ENCODE measurements around the gene UGT1A5. TPM values are rescaled to one million over a fixed set of nuclear protein-coding genes. Genes with fewer than 3 reads are reported as not detected.

UGT1A5 gene
- polyA plus RNA-seq, 1 donor (not counting 4 experiments of a cell fraction or from before 2014, with no cell fraction given) = 1.3 TPM

DNA sequence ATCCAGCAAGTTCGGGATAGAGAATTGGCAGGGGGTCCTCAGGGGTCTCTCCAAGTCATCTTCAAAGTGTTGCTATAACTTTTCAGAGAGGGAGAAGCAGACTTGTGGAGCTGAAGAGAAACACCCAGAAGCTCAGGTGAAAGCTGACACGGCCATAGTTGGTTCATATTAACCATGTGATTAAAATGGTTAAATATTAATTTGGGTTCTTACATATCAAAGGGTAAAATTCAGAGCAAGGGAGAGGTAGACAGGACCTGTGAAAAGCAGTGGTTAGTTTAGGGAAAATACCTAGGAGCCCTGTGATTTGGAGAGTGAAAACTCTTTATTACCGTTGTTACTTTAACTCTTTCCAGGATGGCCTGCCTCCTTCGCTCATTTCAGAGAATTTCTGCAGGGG lies 20.1 kb upstream of the UGT1A5 start, which contains the start of gene UGT1A6:
UGT1A6 (plus strand) TSS at position 243 of the 400 bp plus-strand sequence; CDS start at position 358, 115 bp downstream.
- H3K4me2 ChIP-seq (ENCODE audit: control insufficient read depth, extremely low read depth, insufficient read depth, low read depth, low read length) = peak within 1 kb of the TSS; percentile 97
- peaks cover 0 to 5% of the 10 kb centered on the region in 2 experiments for H3K36me3 ChIP-seq (ENCODE audit: control insufficient read depth in 2 of 2, extremely low read depth in 1 of 2, insufficient read depth in 2 of 2, low read length in 2 of 2)
- peak within 1 kb of the TSS; percentile 88 for H3K9ac ChIP-seq (ENCODE audit: control insufficient read depth, extremely low read depth, insufficient read depth, low read length)
- no peaks in the 10 kb centered on the region for H4K20me1 ChIP-seq (ENCODE audit: control insufficient read depth, extremely low read depth, insufficient read depth, low read length)
- no peaks in the 10 kb centered on the region for H3K27me3 ChIP-seq (ENCODE audit: control insufficient read depth, extremely low read depth, insufficient read depth, low read length)
- TF ChIP-seq, protein P1, sequence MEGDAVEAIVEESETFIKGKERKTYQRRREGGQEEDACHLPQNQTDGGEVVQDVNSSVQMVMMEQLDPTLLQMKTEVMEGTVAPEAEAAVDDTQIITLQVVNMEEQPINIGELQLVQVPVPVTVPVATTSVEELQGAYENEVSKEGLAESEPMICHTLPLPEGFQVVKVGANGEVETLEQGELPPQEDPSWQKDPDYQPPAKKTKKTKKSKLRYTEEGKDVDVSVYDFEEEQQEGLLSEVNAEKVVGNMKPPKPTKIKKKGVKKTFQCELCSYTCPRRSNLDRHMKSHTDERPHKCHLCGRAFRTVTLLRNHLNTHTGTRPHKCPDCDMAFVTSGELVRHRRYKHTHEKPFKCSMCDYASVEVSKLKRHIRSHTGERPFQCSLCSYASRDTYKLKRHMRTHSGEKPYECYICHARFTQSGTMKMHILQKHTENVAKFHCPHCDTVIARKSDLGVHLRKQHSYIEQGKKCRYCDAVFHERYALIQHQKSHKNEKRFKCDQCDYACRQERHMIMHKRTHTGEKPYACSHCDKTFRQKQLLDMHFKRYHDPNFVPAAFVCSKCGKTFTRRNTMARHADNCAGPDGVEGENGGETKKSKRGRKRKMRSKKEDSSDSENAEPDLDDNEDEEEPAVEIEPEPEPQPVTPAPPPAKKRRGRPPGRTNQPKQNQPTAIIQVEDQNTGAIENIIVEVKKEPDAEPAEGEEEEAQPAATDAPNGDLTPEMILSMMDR (optimal IDR thresholded peaks at IDR 0.05 in 1 of 3, IDR thresholded peaks at IDR 0.05 in 1 of 3, conservative IDR thresholded peaks at IDR 0.05 in 1 of 3; ENCODE audit: extremely low read depth in 1 of 3, insufficient read depth in 2 of 3, low read length in 3 of 3) = no peak
- no peak for TF ChIP-seq EZH2 (IDR thresholded peaks at IDR 0.05; ENCODE audit: low read length)
- peak within 1 kb of the TSS; percentile 95 for H3K27ac ChIP-seq (ENCODE audit: control insufficient read depth, insufficient read depth, low read length)
- no peaks in the 10 kb centered on the region for H3K9me1 ChIP-seq (ENCODE audit: control insufficient read depth, extremely low read depth, insufficient read depth, low read length)
- H3K4me1 ChIP-seq (ENCODE audit: control insufficient read depth, extremely low read depth, insufficient read depth, low read length) = peaks cover 55% of the 10 kb centered on the region
- H3K9me3 ChIP-seq (ENCODE audit: control insufficient read depth, low read depth, low read length) = no peaks in the 10 kb centered on the region
- no peak within 1 kb of the TSS for H2AFZ ChIP-seq (ENCODE audit: control insufficient read depth, low read length)
- FAIRE-seq (no peak), DNase-seq (ENCODE audit: low read depth, low spot score) (no peak)
- peak within 1 kb of the TSS; percentile 56 to 86 (median 83) for H3K4me3 ChIP-seq (ENCODE audit: control insufficient read depth in 2 of 3, extremely low read depth in 1 of 3, insufficient read depth in 2 of 3, low read depth in 1 of 3, low read length in 3 of 3)
- H3K79me2 ChIP-seq (ENCODE audit: control insufficient read depth, insufficient read depth, low read length) = peaks cover 58% of the 10 kb centered on the region
- dilution Hi-C loops (cut with MboI; ENCODE audit: extremely low pct_ligation_motif_present, low sequenced_read_pairs) = no loop called here

DNA sequence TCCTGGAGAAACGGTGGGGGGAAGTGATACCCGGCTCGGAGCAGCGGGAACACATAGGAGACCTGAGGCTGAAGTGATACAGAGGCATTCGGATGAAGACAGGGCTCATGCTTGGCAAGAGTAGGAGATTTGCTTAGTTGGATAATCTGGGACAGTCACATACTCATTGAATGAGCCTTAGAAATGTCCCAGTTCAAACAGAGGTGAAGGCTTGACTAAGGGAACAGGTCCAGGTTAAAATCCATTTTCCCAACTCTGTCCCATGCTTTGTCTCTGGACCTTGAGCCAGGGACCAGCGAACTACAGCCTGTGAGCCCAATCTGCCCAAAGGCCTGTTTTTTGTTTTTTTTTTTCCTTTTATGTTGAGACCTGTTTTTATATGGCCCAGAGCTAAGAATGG lies 18.7 kb upstream of the UGT1A5 start:
- Histone ChIP-seq H4K20me1 (ENCODE audit: control insufficient read depth, extremely low read depth, insufficient read depth, low read length) (no peaks in the 10 kb centered on the region), H3K4me2 (ENCODE audit: control insufficient read depth, extremely low read depth, insufficient read depth, low read depth, low read length) (peak overlapping the region; percentile 97), H3K27ac (ENCODE audit: control insufficient read depth, insufficient read depth, low read length) (peak overlapping the region; percentile 95), H2AFZ (ENCODE audit: control insufficient read depth, low read length) (no peak overlapping the region), H3K9me3 (ENCODE audit: control insufficient read depth, low read depth, low read length) (no peaks in the 10 kb centered on the region), H3K9ac (ENCODE audit: control insufficient read depth, extremely low read depth, insufficient read depth, low read length) (peak overlapping the region; percentile 88), H3K79me2 (ENCODE audit: control insufficient read depth, insufficient read depth, low read length) (peaks cover 71% of the 10 kb centered on the region), H3K27me3 (ENCODE audit: control insufficient read depth, extremely low read depth, insufficient read depth, low read length) (no peaks in the 10 kb centered on the region), H3K4me1 (ENCODE audit: control insufficient read depth, extremely low read depth, insufficient read depth, low read length) (peaks cover 59% of the 10 kb centered on the region), H3K9me1 (ENCODE audit: control insufficient read depth, extremely low read depth, insufficient read depth, low read length) (no peaks in the 10 kb centered on the region), H3K36me3 (ENCODE audit: control insufficient read depth in 2 of 2, extremely low read depth in 1 of 2, insufficient read depth in 2 of 2, low read length in 2 of 2) (peaks cover 0 to 12% of the 10 kb centered on the region in 2 experiments), H3K4me3 (ENCODE audit: control insufficient read depth in 2 of 3, extremely low read depth in 1 of 3, insufficient read depth in 2 of 3, low read depth in 1 of 3, low read length in 3 of 3) (peak overlapping the region; percentile 7 to 86 (median 83))
- dilution Hi-C loops (cut with MboI; ENCODE audit: extremely low pct_ligation_motif_present, low sequenced_read_pairs) = no loop called here
- FAIRE-seq (peak; percentile 77), DNase-seq (ENCODE audit: low read depth, low spot score) (no peak)
- no peak for TF ChIP-seq EZH2 (IDR thresholded peaks at IDR 0.05; ENCODE audit: low read length)
- TF ChIP-seq, protein P1 (optimal IDR thresholded peaks at IDR 0.05 in 1 of 3, IDR thresholded peaks at IDR 0.05 in 1 of 3, conservative IDR thresholded peaks at IDR 0.05 in 1 of 3; ENCODE audit: extremely low read depth in 1 of 3, insufficient read depth in 2 of 3, low read length in 3 of 3) = no peak

Measured in keratinocyte (primary cell).